Peyer's patch (tissue), 4 donors: ENCODE data around the gene PEMT.

Experiments used
- CTCF ChIP-seq, 6 experiments: fragments of 450-650 bp in 4 of 6; fragments of 200-600 bp in 2 of 6; sonication (generic) in 1 of 6; IDR thresholded peaks; one replicate each; pipeline ENCODE4 v1.5.1; 2017 to 2019; ENCODE audit warnings: antibody characterized with exemption in 6 of 6, mild to moderate bottlenecking in 3 of 6, moderate library complexity in 1 of 6
- POLR2A ChIP-seq, 2 donors: fragments of 450-650 bp; IDR thresholded peaks; one replicate each; pipeline ENCODE4 v1.5.1; 2017; ENCODE audit warnings: antibody characterized with exemption in 2 of 2, mild to moderate bottlenecking in 2 of 2, moderate library complexity in 2 of 2

DNA sequence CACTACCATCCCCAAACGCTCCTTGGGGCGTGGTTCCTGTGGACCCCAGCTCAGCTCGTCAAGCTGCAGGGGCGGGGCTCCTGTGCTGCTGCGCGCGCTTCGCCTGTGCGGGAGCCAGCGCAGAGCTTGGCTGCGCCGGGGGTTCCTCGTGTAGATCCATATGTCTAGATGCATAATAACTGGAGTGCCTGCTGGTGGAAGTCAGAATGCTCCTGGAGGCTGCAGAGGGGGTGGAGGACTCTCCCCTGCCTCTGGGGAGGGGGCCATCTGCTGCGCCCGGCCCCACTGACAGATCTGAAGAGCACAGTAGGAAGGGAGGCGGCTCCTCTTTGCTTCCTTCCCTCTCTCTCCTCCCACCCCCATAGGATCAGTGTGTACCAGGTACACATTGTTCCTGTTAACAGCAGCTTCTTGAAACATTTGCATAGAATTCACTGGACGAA is 99.9 kb downstream of the PEMT start:
- TF ChIP-seq CTCF (IDR thresholded peaks at IDR 0.05) (no peak), POLR2A (IDR thresholded peaks at IDR 0.05) (no peak)
